Right lobe of liver (tissue), 4 donors: ENCODE results near the gene PPP1R12B.

ENCODE experiments used
- POLR2A ChIP-seq: fragments of 450-650 bp; IDR thresholded peaks from one replicate; pipeline ENCODE4 v1.6.1; 2017; ENCODE audit warnings: antibody characterized with exemption, mild to moderate bottlenecking
- TF ChIP-seq, protein P1 (sequence below), 4 donors: fragments of 200-600 bp in 3 of 4; fragments of 450-650 bp in 1 of 4; IDR thresholded peaks; one replicate each; pipeline versions ENCODE4 v1.5.1 to v1.8.0; 2016 to 2022; ENCODE audit warnings: antibody characterized with exemption in 4 of 4, mild to moderate bottlenecking in 2 of 4
- donor health status: DM: no; HTN: no; CAD: no.
- donor health status: DM: no; HTN: no; CAD: no.
- donor health status: DM: no; HTN: yes; CAD: no.

- TF ChIP-seq, protein P1, sequence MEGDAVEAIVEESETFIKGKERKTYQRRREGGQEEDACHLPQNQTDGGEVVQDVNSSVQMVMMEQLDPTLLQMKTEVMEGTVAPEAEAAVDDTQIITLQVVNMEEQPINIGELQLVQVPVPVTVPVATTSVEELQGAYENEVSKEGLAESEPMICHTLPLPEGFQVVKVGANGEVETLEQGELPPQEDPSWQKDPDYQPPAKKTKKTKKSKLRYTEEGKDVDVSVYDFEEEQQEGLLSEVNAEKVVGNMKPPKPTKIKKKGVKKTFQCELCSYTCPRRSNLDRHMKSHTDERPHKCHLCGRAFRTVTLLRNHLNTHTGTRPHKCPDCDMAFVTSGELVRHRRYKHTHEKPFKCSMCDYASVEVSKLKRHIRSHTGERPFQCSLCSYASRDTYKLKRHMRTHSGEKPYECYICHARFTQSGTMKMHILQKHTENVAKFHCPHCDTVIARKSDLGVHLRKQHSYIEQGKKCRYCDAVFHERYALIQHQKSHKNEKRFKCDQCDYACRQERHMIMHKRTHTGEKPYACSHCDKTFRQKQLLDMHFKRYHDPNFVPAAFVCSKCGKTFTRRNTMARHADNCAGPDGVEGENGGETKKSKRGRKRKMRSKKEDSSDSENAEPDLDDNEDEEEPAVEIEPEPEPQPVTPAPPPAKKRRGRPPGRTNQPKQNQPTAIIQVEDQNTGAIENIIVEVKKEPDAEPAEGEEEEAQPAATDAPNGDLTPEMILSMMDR (IDR thresholded peaks at IDR 0.05), result no peak
- TF ChIP-seq POLR2A, result no peak
Measured at GRCh38 chr1:202624088-202624780, 275.7 kb downstream of the PPP1R12B start.
